Thoracic aorta (tissue), 2 donors: ENCODE measurements around the gene ZNF280D. TPM values are rescaled to one million over a fixed set of nuclear protein-coding genes. Genes with fewer than 3 reads are reported as not detected.
"Not testable (repeated sequence)": the region's sequence is repeated elsewhere in the genome, so short reads cannot be mapped to it uniquely, and the experiment has no call there.

Experiments
- ATAC-seq: fragments of 150-250 bp; one replicate; pipeline ENCODE4 v1.8.0; 2017; ENCODE audit warnings: low read depth; ENCODE audit not compliant: insufficient number of reproducible peaks, low FRiP score
- DNase-seq: peaks from one replicate; pipeline ENCODE4 v3.0.0-alpha.2; 2020; ENCODE audit warnings: low spot score
- H3K27ac ChIP-seq, 2 donors: fragments of 200-600 bp; sonication (generic); 1 replicate in 1 of 2; 2 replicates in 1 of 2; pipeline ENCODE4 v1.5.1; 2016; ENCODE audit warnings: mild to moderate bottlenecking in 2 of 2, moderate library complexity in 2 of 2
- H3K27me3 ChIP-seq: fragments of 200-600 bp; sonication (generic); replicated peaks from 2 replicates; pipeline ENCODE4 v1.6.0; 2016; ENCODE audit warnings: mild to moderate bottlenecking; ENCODE audit not compliant: insufficient read depth
- H3K36me3 ChIP-seq: fragments of 200-600 bp; sonication (generic); one replicate; pipeline ENCODE4 v1.5.1; 2016
- H3K4me1 ChIP-seq, 2 donors: fragments of 200-600 bp; sonication (generic); 1 replicate in 1 of 2; 2 replicates in 1 of 2; pipeline versions ENCODE4 v1.5.1 to v1.6.0; 2016; ENCODE audit warnings: low read depth in 2 of 2, mild to moderate bottlenecking in 1 of 2; ENCODE audit not compliant: control insufficient read depth in 1 of 2
- H3K4me3 ChIP-seq: fragments of 200-600 bp; sonication (generic); 2 replicates; pipeline ENCODE4 v1.5.1; 2016; ENCODE audit warnings: mild to moderate bottlenecking
- H3K9me3 ChIP-seq: fragments of 200-600 bp; sonication (generic); 2 replicates; pipeline ENCODE4 v1.5.1; 2016
- CTCF ChIP-seq: fragments of 200-600 bp; sonication (generic); IDR thresholded peaks from one replicate; pipeline ENCODE4 v1.5.1; 2019; ENCODE audit warnings: antibody characterized with exemption
- total RNA-seq, 2 donors: library from RNA; depleted of rRNA; stranded (reverse); fragments of >200 nt; gene quantifications; one replicate each; pipeline versions ENCODE4 v1.1.0 to v1.2.3, GENCODE V29; 2016

Gene ZNF280D
- 10 to 100 TPM; 50.0 to 55.1 TPM for total RNA-seq

GRCh38 chr15:56733136-56734012 is at the start of gene ZNF280D:
Gene ZNF280D, minus strand, starts transcription at chr15:56733509. Its CDS starts 26,400 bp downstream, at chr15:56707109.
- Histone ChIP-seq H3K27ac (peak within 1 kb of the TSS; percentile 89 to 96), H3K36me3 (no peaks in the 10 kb centered on the region), H3K4me1 (peaks cover 25 to 44% of the 10 kb centered on the region in 2 donors), H3K27me3 (no peaks in the 10 kb centered on the region), H3K4me3 (peak within 1 kb of the TSS; percentile 75), H3K9me3 (no peaks in the 10 kb centered on the region)
- TF ChIP-seq CTCF: no peak
- peak; percentile 53 for DNase-seq
- peak; percentile 71 for ATAC-seq

GRCh38 chr15:56782306-56782705 is 49.0 kb upstream of the ZNF280D start:
- no peak for DNase-seq
- ATAC-seq: no peak
- Histone ChIP-seq H3K9me3 (no peaks in the 10 kb centered on the region), H3K4me1 (no peaks in the 10 kb centered on the region), H3K27me3 (no peaks in the 10 kb centered on the region), H3K4me3 (no peak overlapping the region), H3K27ac (no peak overlapping the region), H3K36me3 (no peaks in the 10 kb centered on the region)
- TF ChIP-seq CTCF: no peak

GRCh38 chr15:56781666-56782065 is 48.4 kb upstream of the ZNF280D start:
- Histone ChIP-seq H3K4me3 (no peak overlapping the region), H3K27ac (no peak overlapping the region), H3K27me3 (no peaks in the 10 kb centered on the region), H3K36me3 (no peaks in the 10 kb centered on the region), H3K4me1 (no peaks in the 10 kb centered on the region), H3K9me3 (no peaks in the 10 kb centered on the region)
- no peak for DNase-seq
- ATAC-seq: no peak
- TF ChIP-seq CTCF: no peak

- H3K27me3 ChIP-seq, DNase-seq, H3K9me3 ChIP-seq, H3K27ac ChIP-seq, H3K36me3 ChIP-seq, ATAC-seq, H3K4me3 ChIP-seq, H3K4me1 ChIP-seq: not testable (repeated sequence)
Observed at GRCh38 chr15:56780102-56780725, 46.9 kb upstream of the ZNF280D start.

GRCh38 chr15:56779449-56779848 is 46.1 kb upstream of the ZNF280D start:
- not testable (repeated sequence) for ATAC-seq, H3K4me3 ChIP-seq, H3K4me1 ChIP-seq, H3K9me3 ChIP-seq, DNase-seq, H3K36me3 ChIP-seq, H3K27ac ChIP-seq, H3K27me3 ChIP-seq

GRCh38 chr15:56778761-56779160 is 45.5 kb upstream of the ZNF280D start:
- H3K4me1 ChIP-seq: peaks cover 0 to 5% of the 10 kb centered on the region in 2 donors
- no peak overlapping the region for H3K4me3 ChIP-seq
- no peaks in the 10 kb centered on the region for H3K9me3 ChIP-seq
- TF ChIP-seq CTCF: no peak
- no peak overlapping the region for H3K27ac ChIP-seq
- no peaks in the 10 kb centered on the region for H3K36me3 ChIP-seq
- no peaks in the 10 kb centered on the region for H3K27me3 ChIP-seq
- DNase-seq (no peak), ATAC-seq (no peak)
